Measurements from ENCODE around the gene ARMH1.

GRCh38 chr1:44724296-44724954 is 49.9 kb downstream of the ARMH1 start:
- TF ChIP-seq POLR2A (IDR thresholded peaks at IDR 0.05) = no peak
- no peak for TF ChIP-seq CTCF (IDR thresholded peaks at IDR 0.05)
- no peak for TF ChIP-seq EP300 (IDR thresholded peaks at IDR 0.05)

Measured in ovary (tissue), 3 donors.